ENCODE results near the gene GEMIN5.

Gene GEMIN5

GRCh38 chr5:154857530-154858296 lies 80.3 kb downstream of the GEMIN5 start:
- Histone ChIP-seq H3K27ac (ENCODE audit: low read depth, low read length) (peak overlapping the region; percentile 96), H3K27me3 (ENCODE audit: control insufficient read depth in 5 of 5, insufficient read depth in 4 of 5, low read length in 5 of 5) (no peaks in the 10 kb centered on the region), H3K4me3 (ENCODE audit: low read depth in 1 of 5, low read length in 5 of 5) (peak overlapping the region; percentile 66 to 95 (median 87)), H3K36me3 (ENCODE audit: control insufficient read depth in 5 of 5, insufficient read depth in 5 of 5, low read length in 5 of 5) (no peaks in the 10 kb centered on the region), H3K4me1 (ENCODE audit: control insufficient read depth in 5 of 5, insufficient read depth in 5 of 5, low read length in 5 of 5) (peaks cover 11 to 45% (median 43%) of the 10 kb centered on the region in 5 donors), H3K9ac (ENCODE audit: low read length in 5 of 5) (peak overlapping the region; percentile 81 to 93 (median 89)), H3K9me3 (ENCODE audit: control insufficient read depth in 5 of 5, low read length in 5 of 5) (no peaks in the 10 kb centered on the region)

GRCh38 chr5:154851351-154851750 lies 86.7 kb downstream of the GEMIN5 start:
- no peaks in the 10 kb centered on the region for H3K36me3 ChIP-seq (ENCODE audit: control insufficient read depth in 5 of 5, insufficient read depth in 5 of 5, low read length in 5 of 5)
- no peaks in the 10 kb centered on the region for H3K27me3 ChIP-seq (ENCODE audit: control insufficient read depth in 5 of 5, insufficient read depth in 4 of 5, low read length in 5 of 5)
- H3K9ac ChIP-seq (ENCODE audit: low read length in 5 of 5), result peak overlapping the region in 1 of 5 donors; percentile 72
- no peak overlapping the region for H3K4me3 ChIP-seq (ENCODE audit: low read depth in 1 of 5, low read length in 5 of 5)
- H3K27ac ChIP-seq (ENCODE audit: low read depth, low read length), result no peak overlapping the region
- no peaks in the 10 kb centered on the region for H3K9me3 ChIP-seq (ENCODE audit: control insufficient read depth in 5 of 5, low read length in 5 of 5)
- peaks cover 0 to 36% (median 31%) of the 10 kb centered on the region in 5 donors for H3K4me1 ChIP-seq (ENCODE audit: control insufficient read depth in 5 of 5, insufficient read depth in 5 of 5, low read length in 5 of 5)

GRCh38 chr5:154850255-154851062 lies 87.6 kb downstream of the GEMIN5 start, which contains the start of gene FAXDC2:
FAXDC2 (minus strand) TSS chr5:154850603; CDS start chr5:154838178, 12,425 bp downstream.
- H3K27me3 ChIP-seq (ENCODE audit: control insufficient read depth in 5 of 5, insufficient read depth in 4 of 5, low read length in 5 of 5), result no peaks in the 10 kb centered on the region
- H3K9me3 ChIP-seq (ENCODE audit: control insufficient read depth in 5 of 5, low read length in 5 of 5), result no peaks in the 10 kb centered on the region
- H3K4me3 ChIP-seq (ENCODE audit: low read depth in 1 of 5, low read length in 5 of 5), result peak within 1 kb of the TSS; percentile 83 to 99 (median 91)
- peak within 1 kb of the TSS; percentile 68 for H3K27ac ChIP-seq (ENCODE audit: low read depth, low read length)
- peaks cover 0 to 36% (median 31%) of the 10 kb centered on the region in 5 donors for H3K4me1 ChIP-seq (ENCODE audit: control insufficient read depth in 5 of 5, insufficient read depth in 5 of 5, low read length in 5 of 5)
- peak within 1 kb of the TSS; percentile 28 to 75 (median 60) for H3K9ac ChIP-seq (ENCODE audit: low read length in 5 of 5)
- H3K36me3 ChIP-seq (ENCODE audit: control insufficient read depth in 5 of 5, insufficient read depth in 5 of 5, low read length in 5 of 5), result no peaks in the 10 kb centered on the region

- H3K27me3 ChIP-seq (ENCODE audit: control insufficient read depth in 5 of 5, insufficient read depth in 4 of 5, low read length in 5 of 5), result no peaks in the 10 kb centered on the region
- H3K36me3 ChIP-seq (ENCODE audit: control insufficient read depth in 5 of 5, insufficient read depth in 5 of 5, low read length in 5 of 5), result peaks cover 0 to 4% (median 0%) of the 10 kb centered on the region in 5 donors
- H3K4me1 ChIP-seq (ENCODE audit: control insufficient read depth in 5 of 5, insufficient read depth in 5 of 5, low read length in 5 of 5), result peaks cover 0 to 38% (median 34%) of the 10 kb centered on the region in 5 donors
- no peaks in the 10 kb centered on the region for H3K9me3 ChIP-seq (ENCODE audit: control insufficient read depth in 5 of 5, low read length in 5 of 5)
- H3K4me3 ChIP-seq (ENCODE audit: low read depth in 1 of 5, low read length in 5 of 5), result peak overlapping the region; percentile 83 to 99 (median 91)
- peak overlapping the region; percentile 16 to 75 (median 60) for H3K9ac ChIP-seq (ENCODE audit: low read length in 5 of 5)
- peak overlapping the region; percentile 68 for H3K27ac ChIP-seq (ENCODE audit: low read depth, low read length)
These were observed 88.2 kb downstream of the GEMIN5 start for GRCh38 chr5:154849791-154850201.

GRCh38 chr5:154849264-154849785 lies 88.7 kb downstream of the GEMIN5 start:
- Histone ChIP-seq H3K4me3 (ENCODE audit: low read depth in 1 of 5, low read length in 5 of 5) (peak overlapping the region; percentile 83 to 99 (median 91)), H3K9me3 (ENCODE audit: control insufficient read depth in 5 of 5, low read length in 5 of 5) (no peaks in the 10 kb centered on the region), H3K9ac (ENCODE audit: low read length in 5 of 5) (peak overlapping the region in 4 of 5 donors; percentile 28 to 75 (median 65)), H3K36me3 (ENCODE audit: control insufficient read depth in 5 of 5, insufficient read depth in 5 of 5, low read length in 5 of 5) (peaks cover 0 to 5% (median 0%) of the 10 kb centered on the region in 5 donors), H3K27me3 (ENCODE audit: control insufficient read depth in 5 of 5, insufficient read depth in 4 of 5, low read length in 5 of 5) (no peaks in the 10 kb centered on the region), H3K27ac (ENCODE audit: low read depth, low read length) (peak overlapping the region; percentile 68), H3K4me1 (ENCODE audit: control insufficient read depth in 5 of 5, insufficient read depth in 5 of 5, low read length in 5 of 5) (peaks cover 0 to 40% (median 34%) of the 10 kb centered on the region in 5 donors)

GRCh38 chr5:154844809-154845208 lies 93.2 kb downstream of the GEMIN5 start:
- H3K4me1 ChIP-seq (ENCODE audit: control insufficient read depth in 5 of 5, insufficient read depth in 5 of 5, low read length in 5 of 5), result peaks cover 0 to 25% (median 20%) of the 10 kb centered on the region in 5 donors
- H3K27ac ChIP-seq (ENCODE audit: low read depth, low read length), result no peak overlapping the region
- H3K9me3 ChIP-seq (ENCODE audit: control insufficient read depth in 5 of 5, low read length in 5 of 5), result no peaks in the 10 kb centered on the region
- H3K4me3 ChIP-seq (ENCODE audit: low read depth in 1 of 5, low read length in 5 of 5), result no peak overlapping the region
- H3K36me3 ChIP-seq (ENCODE audit: control insufficient read depth in 5 of 5, insufficient read depth in 5 of 5, low read length in 5 of 5), result peaks cover 0 to 5% (median 3%) of the 10 kb centered on the region in 5 donors
- H3K27me3 ChIP-seq (ENCODE audit: control insufficient read depth in 5 of 5, insufficient read depth in 4 of 5, low read length in 5 of 5), result no peaks in the 10 kb centered on the region
- no peak overlapping the region for H3K9ac ChIP-seq (ENCODE audit: low read length in 5 of 5)

GRCh38 chr5:154842689-154843530 lies 95.1 kb downstream of the GEMIN5 start:
- Histone ChIP-seq H3K9me3 (ENCODE audit: control insufficient read depth in 5 of 5, low read length in 5 of 5) (no peaks in the 10 kb centered on the region), H3K27me3 (ENCODE audit: control insufficient read depth in 5 of 5, insufficient read depth in 4 of 5, low read length in 5 of 5) (no peaks in the 10 kb centered on the region), H3K4me1 (ENCODE audit: control insufficient read depth in 5 of 5, insufficient read depth in 5 of 5, low read length in 5 of 5) (peaks cover 0 to 11% (median 8%) of the 10 kb centered on the region in 5 donors), H3K27ac (ENCODE audit: low read depth, low read length) (no peak overlapping the region), H3K36me3 (ENCODE audit: control insufficient read depth in 5 of 5, insufficient read depth in 5 of 5, low read length in 5 of 5) (peaks cover 0 to 8% (median 4%) of the 10 kb centered on the region in 5 donors), H3K4me3 (ENCODE audit: low read depth in 1 of 5, low read length in 5 of 5) (no peak overlapping the region), H3K9ac (ENCODE audit: low read length in 5 of 5) (no peak overlapping the region)

GRCh38 chr5:154841273-154841661 lies 96.7 kb downstream of the GEMIN5 start:
- H3K36me3 ChIP-seq (ENCODE audit: control insufficient read depth in 5 of 5, insufficient read depth in 5 of 5, low read length in 5 of 5), result peaks cover 5 to 17% (median 5%) of the 10 kb centered on the region in 5 donors
- no peak overlapping the region for H3K27ac ChIP-seq (ENCODE audit: low read depth, low read length)

More at GRCh38 chr5:154841273-154841661, 96.7 kb downstream of the GEMIN5 start:
- H3K4me3 ChIP-seq (ENCODE audit: low read depth in 1 of 5, low read length in 5 of 5), result no peak overlapping the region
- peaks cover 0 to 16% (median 13%) of the 10 kb centered on the region in 5 donors for H3K4me1 ChIP-seq (ENCODE audit: control insufficient read depth in 5 of 5, insufficient read depth in 5 of 5, low read length in 5 of 5)
- no peaks in the 10 kb centered on the region for H3K9me3 ChIP-seq (ENCODE audit: control insufficient read depth in 5 of 5, low read length in 5 of 5)
- no peaks in the 10 kb centered on the region for H3K27me3 ChIP-seq (ENCODE audit: control insufficient read depth in 5 of 5, insufficient read depth in 4 of 5, low read length in 5 of 5)
- no peak overlapping the region for H3K9ac ChIP-seq (ENCODE audit: low read length in 5 of 5)
